HepG2 (cell line): ENCODE results near the gene RPUSD2. TPM values are rescaled to one million over a fixed set of nuclear protein-coding genes. Genes with fewer than 3 reads are reported as not detected.

Source experiments
- DMAP1 ChIP-seq: IDR thresholded peaks from 2 replicates; pipeline ENCODE4 v1.6.1; 2016
- E2F2 ChIP-seq: sonication (generic); formaldehyde crosslinking; IDR thresholded peaks from 2 replicates; pipeline ENCODE4 v1.4.0; 2020; ENCODE audit warnings: missing genetic modification reagents, borderline replicate concordance
- HNRNPL ChIP-seq: fragments of 200-400 bp; formaldehyde crosslinking; IDR thresholded peaks from 2 replicates; pipeline ENCODE4 v1.6.1; 2017; ENCODE audit warnings: mild to moderate bottlenecking, low read depth, low read length
- HNRNPUL1 ChIP-seq: fragments of 200-400 bp; formaldehyde crosslinking; IDR thresholded peaks from 2 replicates; pipeline ENCODE4 v1.6.1; 2017; ENCODE audit warnings: low read depth, mild to moderate bottlenecking, low read length, moderate library complexity
- IKZF5 ChIP-seq: IDR thresholded peaks from 2 replicates; pipeline ENCODE4 v1.6.1; 2018; ENCODE audit warnings: missing genetic modification reagents, mild to moderate bottlenecking, missing compliant biosample characterization
- RXRA ChIP-seq: sonication (generic); formaldehyde crosslinking; IDR thresholded peaks from 2 replicates; pipeline ENCODE4 v1.5.1; 2020; ENCODE audit warnings: missing genetic modification reagents
- SRSF9 ChIP-seq: fragments of 200-400 bp; formaldehyde crosslinking; IDR thresholded peaks from 2 replicates; pipeline ENCODE4 v1.6.1; 2018; ENCODE audit warnings: borderline replicate concordance, mild to moderate bottlenecking, low read depth, low read length; ENCODE audit not compliant: insufficient read depth, poor library complexity, severe bottlenecking
- ZFP82 ChIP-seq: sonication (generic); formaldehyde crosslinking; IDR thresholded peaks from 2 replicates; pipeline ENCODE4 v1.5.1; 2020; ENCODE audit warnings: mild to moderate bottlenecking, missing genetic modification reagents, borderline replicate concordance
- ZNF224 ChIP-seq: sonication (generic); formaldehyde crosslinking; IDR thresholded peaks from 2 replicates; pipeline ENCODE4 v1.5.0; 2020; ENCODE audit warnings: mild to moderate bottlenecking, missing genetic modification reagents
- ZNF639 ChIP-seq: conservative IDR thresholded peaks from 2 replicates; pipeline ENCODE4 v1.6.1; 2018; ENCODE audit warnings: missing genetic modification reagents
- ZNF780A ChIP-seq: sonication (generic); formaldehyde crosslinking; IDR thresholded peaks from 2 replicates; pipeline ENCODE4 v1.8.0; 2022; ENCODE audit warnings: mild to moderate bottlenecking, missing genetic modification reagents, moderate library complexity
- ZNF781 ChIP-seq: sonication (generic); formaldehyde crosslinking; IDR thresholded peaks from 2 replicates; pipeline ENCODE4 v1.5.1; 2020; ENCODE audit warnings: borderline replicate concordance, mild to moderate bottlenecking, missing genetic modification reagents; ENCODE audit errors: not compliant biosample characterization
- ZSCAN21 ChIP-seq: sonication (generic); formaldehyde crosslinking; IDR thresholded peaks from 2 replicates; pipeline ENCODE4 v1.8.0; 2022; ENCODE audit warnings: mild to moderate bottlenecking, missing genetic modification reagents, moderate library complexity, borderline replicate concordance
- polyA plus RNA-seq, 8 experiments: library from polyadenylated mRNA; depleted of rRNA in 3 of 8; stranded (reverse) in 7 of 8; unstranded in 1 of 8; fragments of >200 nt; fragmentation: Illumina TruSeq in 4 of 8; extraction: Trizol in 4 of 8; gene quantifications; 2 replicates each; pipeline versions ENCODE4 v1.2.1 to v1.2.3, GENCODE V29; 2011 to 2016; ENCODE audit warnings: low read depth in 4 of 8, missing spikeins in 1 of 8, mixed read lengths in 1 of 8; ENCODE audit not compliant: insufficient read depth in 1 of 8
- total RNA-seq, 5 experiments: library from RNA; depleted of rRNA; stranded (reverse); fragments of >200 nt; fragmentation: Illumina TruSeq; extraction: Trizol; gene quantifications; 2 replicates each; pipeline ENCODE4 v1.2.3, GENCODE V29; 2016; ENCODE audit warnings: low read depth in 1 of 5
- TF ChIP-seq, protein P1 (sequence below): sonication (generic); formaldehyde crosslinking; IDR thresholded peaks from 2 replicates; pipeline ENCODE4 v1.8.1; 2023; ENCODE audit warnings: missing genetic modification reagents, inconsistent platforms, borderline replicate concordance
- TF ChIP-seq, protein P2 (sequence below): sonication (generic); formaldehyde crosslinking; IDR thresholded peaks from 2 replicates; pipeline ENCODE4 v1.5.0; 2020; ENCODE audit warnings: mild to moderate bottlenecking, missing genetic modification reagents, borderline replicate concordance
- TF ChIP-seq, protein P3 (sequence below): sonication (generic); formaldehyde crosslinking; IDR thresholded peaks from 2 replicates; pipeline ENCODE4 v1.5.0; 2020; ENCODE audit warnings: mild to moderate bottlenecking, missing genetic modification reagents

Gene RPUSD2
- total and polyA plus RNA-seq, 2 of the 13 experiments (the other 11 are each of a cell fraction or from before 2014, with no cell fraction given): 8.6 to 14.5 TPM

GRCh38 chr15:40564591-40565332 is 4.3 kb upstream of the RPUSD2 start, which contains the start of gene CCDC32 (continued):
- no peak for TF ChIP-seq SRSF9
- no peak for TF ChIP-seq ZFP82 (CRISPR knock-in tag)
- TF ChIP-seq ZNF224 (CRISPR knock-in tag): peak; percentile 56; the same call in 1 of the 2 replicates
- TF ChIP-seq, protein P1, sequence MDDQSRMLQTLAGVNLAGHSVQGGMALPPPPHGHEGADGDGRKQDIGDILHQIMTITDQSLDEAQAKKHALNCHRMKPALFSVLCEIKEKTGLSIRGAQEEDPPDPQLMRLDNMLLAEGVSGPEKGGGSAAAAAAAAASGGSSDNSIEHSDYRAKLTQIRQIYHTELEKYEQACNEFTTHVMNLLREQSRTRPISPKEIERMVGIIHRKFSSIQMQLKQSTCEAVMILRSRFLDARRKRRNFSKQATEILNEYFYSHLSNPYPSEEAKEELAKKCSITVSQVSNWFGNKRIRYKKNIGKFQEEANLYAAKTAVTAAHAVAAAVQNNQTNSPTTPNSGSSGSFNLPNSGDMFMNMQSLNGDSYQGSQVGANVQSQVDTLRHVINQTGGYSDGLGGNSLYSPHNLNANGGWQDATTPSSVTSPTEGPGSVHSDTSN (CRISPR knock-in tag): no peak
- TF ChIP-seq, protein P2, sequence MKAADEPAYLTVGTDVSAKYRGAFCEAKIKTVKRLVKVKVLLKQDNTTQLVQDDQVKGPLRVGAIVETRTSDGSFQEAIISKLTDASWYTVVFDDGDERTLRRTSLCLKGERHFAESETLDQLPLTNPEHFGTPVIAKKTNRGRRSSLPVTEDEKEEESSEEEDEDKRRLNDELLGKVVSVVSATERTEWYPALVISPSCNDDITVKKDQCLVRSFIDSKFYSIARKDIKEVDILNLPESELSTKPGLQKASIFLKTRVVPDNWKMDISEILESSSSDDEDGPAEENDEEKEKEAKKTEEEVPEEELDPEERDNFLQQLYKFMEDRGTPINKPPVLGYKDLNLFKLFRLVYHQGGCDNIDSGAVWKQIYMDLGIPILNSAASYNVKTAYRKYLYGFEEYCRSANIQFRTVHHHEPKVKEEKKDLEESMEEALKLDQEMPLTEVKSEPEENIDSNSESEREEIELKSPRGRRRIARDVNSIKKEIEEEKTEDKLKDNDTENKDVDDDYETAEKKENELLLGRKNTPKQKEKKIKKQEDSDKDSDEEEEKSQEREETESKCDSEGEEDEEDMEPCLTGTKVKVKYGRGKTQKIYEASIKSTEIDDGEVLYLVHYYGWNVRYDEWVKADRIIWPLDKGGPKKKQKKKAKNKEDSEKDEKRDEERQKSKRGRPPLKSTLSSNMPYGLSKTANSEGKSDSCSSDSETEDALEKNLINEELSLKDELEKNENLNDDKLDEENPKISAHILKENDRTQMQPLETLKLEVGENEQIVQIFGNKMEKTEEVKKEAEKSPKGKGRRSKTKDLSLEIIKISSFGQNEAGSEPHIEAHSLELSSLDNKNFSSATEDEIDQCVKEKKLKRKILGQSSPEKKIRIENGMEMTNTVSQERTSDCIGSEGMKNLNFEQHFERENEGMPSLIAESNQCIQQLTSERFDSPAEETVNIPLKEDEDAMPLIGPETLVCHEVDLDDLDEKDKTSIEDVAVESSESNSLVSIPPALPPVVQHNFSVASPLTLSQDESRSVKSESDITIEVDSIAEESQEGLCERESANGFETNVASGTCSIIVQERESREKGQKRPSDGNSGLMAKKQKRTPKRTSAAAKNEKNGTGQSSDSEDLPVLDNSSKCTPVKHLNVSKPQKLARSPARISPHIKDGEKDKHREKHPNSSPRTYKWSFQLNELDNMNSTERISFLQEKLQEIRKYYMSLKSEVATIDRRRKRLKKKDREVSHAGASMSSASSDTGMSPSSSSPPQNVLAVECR (CRISPR knock-in tag): peak; percentile 79
- no peak for TF ChIP-seq E2F2 (CRISPR knock-in tag)
- no peak for TF ChIP-seq ZNF781 (CRISPR knock-in tag)
- 0 out of 2 replicates have a peak, but pooled peaks have one; percentile 20 for TF ChIP-seq ZSCAN21 (CRISPR knock-in tag)
- no peak for TF ChIP-seq HNRNPL
- TF ChIP-seq IKZF5 (CRISPR knock-in tag): peak; percentile 25
- TF ChIP-seq DMAP1: peak; percentile 50; the same call in 1 of the 2 replicates
- TF ChIP-seq ZNF780A (CRISPR knock-in tag): no peak
- TF ChIP-seq, protein P3, sequence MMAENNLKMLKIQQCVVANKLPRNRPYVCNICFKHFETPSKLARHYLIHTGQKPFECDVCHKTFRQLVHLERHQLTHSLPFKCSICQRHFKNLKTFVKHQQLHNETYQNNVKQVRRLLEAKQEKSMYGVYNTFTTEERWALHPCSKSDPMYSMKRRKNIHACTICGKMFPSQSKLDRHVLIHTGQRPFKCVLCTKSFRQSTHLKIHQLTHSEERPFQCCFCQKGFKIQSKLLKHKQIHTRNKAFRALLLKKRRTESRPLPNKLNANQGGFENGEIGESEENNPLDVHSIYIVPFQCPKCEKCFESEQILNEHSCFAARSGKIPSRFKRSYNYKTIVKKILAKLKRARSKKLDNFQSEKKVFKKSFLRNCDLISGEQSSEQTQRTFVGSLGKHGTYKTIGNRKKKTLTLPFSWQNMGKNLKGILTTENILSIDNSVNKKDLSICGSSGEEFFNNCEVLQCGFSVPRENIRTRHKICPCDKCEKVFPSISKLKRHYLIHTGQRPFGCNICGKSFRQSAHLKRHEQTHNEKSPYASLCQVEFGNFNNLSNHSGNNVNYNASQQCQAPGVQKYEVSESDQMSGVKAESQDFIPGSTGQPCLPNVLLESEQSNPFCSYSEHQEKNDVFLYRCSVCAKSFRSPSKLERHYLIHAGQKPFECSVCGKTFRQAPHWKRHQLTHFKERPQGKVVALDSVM: no peak
- peak; percentile 32; the same call in 1 of the 2 replicates for TF ChIP-seq RXRA (CRISPR knock-in tag)
- no peak for TF ChIP-seq ZNF639 (CRISPR knock-in tag)
- TF ChIP-seq HNRNPUL1: no peak
